ENCODE data around the gene SLC39A10.

GRCh38 chr2:195769975-195770374 lies 112.9 kb downstream of the SLC39A10 start:
- TF ChIP-seq EZH2 (IDR thresholded peaks at IDR 0.05) (no peak), POLR2AphosphoS5 (IDR thresholded peaks at IDR 0.05; ENCODE audit: borderline replicate concordance, low read depth, low read length) (no peak)

Measured in SK-N-MC (cell line).